H7 (cell line): Measurements from ENCODE around the gene RARG. TPM values are rescaled to one million over a fixed set of nuclear protein-coding genes. Genes with fewer than 3 reads are reported as not detected.

Experiments used
- DNase-seq: peaks from one replicate; pipeline ENCODE4 v3.0.0; 2012
- H3K27me3 ChIP-seq: 2 replicates; pipeline ENCODE4 v1.6.0; 2011; ENCODE audit warnings: mild to moderate bottlenecking, low read length; ENCODE audit not compliant: control insufficient read depth, insufficient read depth
- H3K36me3 ChIP-seq: replicated peaks from 2 replicates; pipeline ENCODE4 v1.5.1; 2011; ENCODE audit warnings: low read length; ENCODE audit not compliant: control insufficient read depth, insufficient read depth
- H3K4me3 ChIP-seq: 2 replicates; pipeline ENCODE4 v1.5.1; 2011; ENCODE audit warnings: low read depth, mild to moderate bottlenecking, control low read depth, low read length, moderate library complexity; ENCODE audit not compliant: insufficient read depth
- total RNA-seq: library from RNA; depleted of rRNA; stranded (reverse); fragments of >200 nt; shearing (Covaris generic); gene quantifications from 2 replicates; pipeline ENCODE4 v1.2.3, GENCODE V29; 2014

The RARG gene
- total RNA-seq, 1 experiment from 2014 or later = 50.1 TPM

DNA sequence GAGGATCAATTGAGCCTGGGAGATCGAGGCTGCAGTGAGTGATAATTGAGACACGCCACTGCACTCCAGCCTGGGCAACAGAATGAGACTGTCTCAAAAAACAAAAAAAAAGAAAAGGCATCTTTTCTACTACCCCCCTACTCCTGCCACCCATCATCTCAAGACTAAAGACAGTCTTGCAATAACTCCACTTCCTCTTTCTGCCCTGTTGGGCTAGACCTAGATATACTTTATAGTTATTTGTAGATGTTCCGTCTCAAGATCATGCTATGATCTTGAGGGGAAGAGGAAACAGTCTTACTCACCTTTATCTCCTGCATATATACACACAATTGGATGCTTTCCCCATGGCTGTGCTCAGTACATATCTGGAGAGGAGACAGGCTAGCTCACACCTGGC lies 24.0 kb upstream of the RARG start:
- no peak overlapping the region for H3K4me3 ChIP-seq
- no peaks in the 10 kb centered on the region; the same call in none of the 2 replicates for H3K36me3 ChIP-seq
- no peaks in the 10 kb centered on the region for H3K27me3 ChIP-seq
- no peak for DNase-seq

DNA sequence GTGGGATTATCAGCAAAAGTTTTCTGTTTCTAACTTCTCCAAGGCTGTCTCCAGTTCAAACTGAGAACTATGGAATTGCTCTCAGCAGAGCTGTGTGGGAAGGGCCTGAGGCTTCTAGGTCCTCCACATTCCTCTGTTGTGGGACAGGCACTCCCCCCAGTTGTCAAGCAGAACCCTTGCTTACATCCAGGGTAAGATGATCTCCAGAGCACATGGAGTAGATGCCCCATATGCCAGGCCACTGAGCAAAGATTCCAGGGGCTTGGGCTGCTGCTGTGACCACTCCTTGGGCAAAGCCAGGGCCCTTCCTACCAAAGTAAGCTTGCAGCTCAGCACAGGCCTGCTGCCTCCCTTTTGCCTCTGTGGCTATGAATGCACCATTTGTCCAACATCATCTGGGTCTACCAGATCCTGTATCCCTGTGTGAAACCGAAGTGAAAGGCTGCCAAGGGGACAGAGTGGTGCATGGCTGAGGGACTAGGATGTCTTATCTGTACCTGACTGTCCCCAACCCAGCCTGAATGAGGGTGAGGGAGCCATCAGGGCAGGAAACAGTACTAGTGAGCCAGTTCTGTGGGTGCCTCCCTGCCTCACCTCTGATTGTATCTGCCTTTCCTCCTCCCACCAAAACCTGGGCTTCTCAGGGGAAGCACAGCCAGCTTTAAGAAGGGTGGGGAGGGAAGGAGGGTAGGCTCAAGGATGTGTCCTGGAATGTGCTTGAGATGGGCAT lies 23.0 kb upstream of the RARG start:
- no peak for DNase-seq
- Histone ChIP-seq H3K4me3 (no peak overlapping the region), H3K36me3 (no peaks in the 10 kb centered on the region; the same call in none of the 2 replicates), H3K27me3 (no peaks in the 10 kb centered on the region)

- no peak for DNase-seq
- Histone ChIP-seq H3K4me3 (no peak overlapping the region), H3K36me3 (no peaks in the 10 kb centered on the region; the same call in none of the 2 replicates)
Observed at GRCh38 chr12:53253298-53253697, 21.3 kb upstream of the RARG start.

DNA sequence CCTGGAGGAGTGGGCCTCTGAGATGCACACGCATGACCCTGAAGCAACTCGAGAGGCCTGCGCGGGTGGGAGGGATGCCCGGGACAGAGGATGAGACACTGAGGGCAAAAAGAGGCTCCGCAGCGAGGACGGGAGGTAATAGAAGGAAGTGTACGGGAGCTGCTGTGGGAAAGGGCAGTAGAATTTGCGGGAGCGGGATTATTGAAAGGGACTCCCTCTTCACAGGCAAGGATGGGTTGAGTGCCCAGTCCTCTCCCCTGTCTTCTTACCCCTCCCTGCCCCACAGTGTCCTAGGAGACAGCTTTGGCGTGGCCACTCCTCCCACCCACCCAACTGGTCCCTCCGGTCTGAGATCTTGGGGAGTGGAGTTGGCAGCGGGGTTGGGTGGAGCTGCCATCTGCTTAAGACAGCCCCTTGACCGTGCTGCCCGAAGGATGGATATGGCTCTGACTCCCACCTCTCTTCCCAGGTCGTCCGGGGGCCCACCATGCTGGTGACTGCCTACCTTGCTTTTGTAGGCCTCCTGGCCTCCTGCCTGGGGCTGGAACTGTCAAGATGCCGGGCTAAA lies 20.4 kb upstream of the RARG start:
- peak overlapping the region; percentile 85 for H3K4me3 ChIP-seq
- no peaks in the 10 kb centered on the region; the same call in none of the 2 replicates for H3K36me3 ChIP-seq
- H3K27me3 ChIP-seq = no peaks in the 10 kb centered on the region
- DNase-seq = peak; percentile 54

More at GRCh38 chr12:53253298-53253697, 21.3 kb upstream of the RARG start:
- H3K27me3 ChIP-seq = no peaks in the 10 kb centered on the region

GRCh38 chr12:53251477-53252348 lies 19.7 kb upstream of the RARG start:
- peak; percentile 99 for DNase-seq
- Histone ChIP-seq H3K36me3 (no peaks in the 10 kb centered on the region; the same call in none of the 2 replicates), H3K27me3 (no peaks in the 10 kb centered on the region), H3K4me3 (peak overlapping the region; percentile 85)

GRCh38 chr12:53245286-53245685 lies 13.3 kb upstream of the RARG start:
- DNase-seq = no peak
- no peaks in the 10 kb centered on the region for H3K27me3 ChIP-seq
- H3K36me3 ChIP-seq = no peaks in the 10 kb centered on the region
- no peak overlapping the region for H3K4me3 ChIP-seq

DNA sequence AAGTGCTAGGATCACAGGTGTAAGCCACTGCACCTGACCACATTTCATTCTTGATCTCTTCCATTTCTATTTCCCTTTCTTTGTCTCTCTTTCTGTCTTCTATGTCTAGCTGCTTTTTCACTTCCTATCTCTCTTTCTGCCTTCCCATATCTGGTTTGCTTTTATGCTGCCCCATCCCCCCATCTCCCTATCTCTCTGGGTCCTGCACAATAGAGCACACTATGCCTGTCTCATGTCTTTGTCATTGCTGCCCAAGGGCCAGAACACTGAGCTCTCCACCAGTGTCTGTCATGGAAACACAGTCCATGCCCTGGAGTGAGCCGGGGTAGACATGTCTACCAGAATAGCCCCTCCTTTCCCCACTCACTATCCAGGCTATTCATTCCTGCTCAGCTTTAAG lies 12.3 kb upstream of the RARG start:
- no peak for DNase-seq
- no peak overlapping the region for H3K4me3 ChIP-seq
- H3K36me3 ChIP-seq = no peaks in the 10 kb centered on the region
- H3K27me3 ChIP-seq = no peaks in the 10 kb centered on the region

- Histone ChIP-seq H3K27me3 (no peaks in the 10 kb centered on the region), H3K36me3 (no peaks in the 10 kb centered on the region), H3K4me3 (no peak overlapping the region)
- DNase-seq = peak; percentile 83
Observed at GRCh38 chr12:53241623-53242412, 9.8 kb upstream of the RARG start.

DNA sequence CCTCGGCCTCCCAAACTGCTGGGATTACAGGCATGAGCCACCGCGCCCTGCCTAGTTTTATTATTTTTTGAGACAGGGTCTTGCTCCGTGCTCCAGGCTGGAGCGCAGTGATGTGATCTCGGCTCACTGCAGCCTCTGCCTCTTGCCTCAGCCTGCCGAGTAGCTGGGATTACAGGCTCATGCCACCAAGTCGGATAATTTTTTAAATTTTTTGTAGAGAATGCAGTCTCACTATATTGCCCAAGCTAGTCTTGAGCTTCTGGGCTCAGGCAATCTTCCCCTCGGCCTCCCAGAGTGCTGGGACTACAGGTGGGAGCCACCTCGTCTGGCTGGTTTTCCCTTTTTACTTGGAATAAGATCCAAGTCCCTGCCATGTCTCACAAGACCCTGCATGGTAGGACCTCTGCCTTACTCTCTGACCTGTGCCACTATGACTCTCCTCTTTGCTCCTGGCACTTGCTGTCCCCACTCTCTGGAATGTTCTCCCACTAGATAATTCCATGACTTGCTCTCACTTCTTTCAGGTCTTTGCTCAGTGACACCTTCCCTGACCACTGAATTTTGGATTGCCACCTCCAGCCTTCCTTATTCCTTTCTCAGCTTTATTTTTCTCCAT lies 7.7 kb upstream of the RARG start:
- DNase-seq = no peak
- H3K36me3 ChIP-seq = no peaks in the 10 kb centered on the region

GRCh38 chr12:53236443-53237111 lies 4.6 kb upstream of the RARG start:
- peak; percentile 11 for DNase-seq
- Histone ChIP-seq H3K4me3 (no peak overlapping the region), H3K36me3 (no peaks in the 10 kb centered on the region), H3K27me3 (no peaks in the 10 kb centered on the region; the same call in 1 of the 2 replicates)

More for the DNA sequence above, 7.7 kb upstream of the RARG start:
- Histone ChIP-seq H3K4me3 (no peak overlapping the region), H3K27me3 (no peaks in the 10 kb centered on the region)

GRCh38 chr12:53235742-53236442 lies 3.9 kb upstream of the RARG start:
- DNase-seq = peak; percentile 65
- H3K36me3 ChIP-seq = no peaks in the 10 kb centered on the region
- no peak overlapping the region for H3K4me3 ChIP-seq
- peaks cover 6% of the 10 kb centered on the region for H3K27me3 ChIP-seq

GRCh38 chr12:53235164-53235563 lies 3.2 kb upstream of the RARG start:
- Histone ChIP-seq H3K36me3 (no peaks in the 10 kb centered on the region), H3K27me3 (peaks cover 7% of the 10 kb centered on the region), H3K4me3 (no peak overlapping the region)
- DNase-seq = no peak
